ENCODE data around the gene TNFSF10.
A peak's percentile ranks its signal among the peaks of the same experiment; 100 is the strongest.

TNFSF10 gene

DNA sequence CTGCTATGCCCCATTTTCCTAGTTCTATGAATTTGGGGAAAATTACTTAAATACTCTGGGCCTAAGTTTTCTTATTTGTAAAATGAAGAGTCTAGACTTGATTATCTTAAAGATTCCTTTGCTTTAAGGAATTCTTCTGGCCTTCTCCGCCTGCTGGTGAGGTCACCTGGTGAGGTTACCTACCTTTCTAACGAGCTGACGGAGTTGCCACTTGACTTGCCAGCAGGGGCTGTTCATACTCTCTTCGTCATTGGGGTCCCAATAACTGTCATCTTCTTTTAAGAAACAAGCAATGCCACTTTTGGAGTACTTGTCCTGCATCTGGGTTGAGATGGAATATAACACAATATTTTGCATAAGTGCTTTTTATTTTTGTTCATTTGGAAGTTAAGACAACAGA lies 8.6 kb downstream of the TNFSF10 start:
- H3K27ac ChIP-seq = no peak overlapping the region
- intact Hi-C loops (cut with DNase I; ENCODE audit: low total_unique reads) = no loop called here
- H3K4me1 ChIP-seq = peaks cover 0 to 17% (median 8%) of the 10 kb centered on the region in 4 donors

DNA sequence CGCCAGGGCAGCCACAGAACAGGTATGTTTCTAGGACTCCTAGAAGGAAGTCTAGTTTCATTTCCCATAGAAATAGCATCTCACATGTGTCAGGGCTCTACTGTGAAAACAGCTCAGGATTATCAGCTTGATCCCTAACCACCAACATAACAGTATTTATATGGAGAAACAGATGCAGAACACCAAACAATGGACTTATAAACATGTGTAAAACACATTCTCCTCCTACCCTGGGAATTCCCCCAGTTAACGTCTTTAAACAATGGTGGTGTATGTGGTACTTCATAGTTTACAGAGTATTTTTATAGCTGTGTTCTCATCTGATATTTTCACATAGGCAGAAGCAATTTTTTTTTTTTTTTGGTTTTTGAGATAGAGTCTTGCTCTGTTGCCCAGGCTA lies 9.7 kb downstream of the TNFSF10 start:
- H3K36me3 ChIP-seq = peaks cover 0 to 37% (median 0%) of the 10 kb centered on the region in 3 donors
- H3K9me3 ChIP-seq = no peaks in the 10 kb centered on the region
- H3K4me1 ChIP-seq = peaks cover 0 to 15% (median 8%) of the 10 kb centered on the region in 4 donors
- H3K4me3 ChIP-seq = no peak overlapping the region
- no peak overlapping the region for H3K27ac ChIP-seq
- TF ChIP-seq, protein P1, sequence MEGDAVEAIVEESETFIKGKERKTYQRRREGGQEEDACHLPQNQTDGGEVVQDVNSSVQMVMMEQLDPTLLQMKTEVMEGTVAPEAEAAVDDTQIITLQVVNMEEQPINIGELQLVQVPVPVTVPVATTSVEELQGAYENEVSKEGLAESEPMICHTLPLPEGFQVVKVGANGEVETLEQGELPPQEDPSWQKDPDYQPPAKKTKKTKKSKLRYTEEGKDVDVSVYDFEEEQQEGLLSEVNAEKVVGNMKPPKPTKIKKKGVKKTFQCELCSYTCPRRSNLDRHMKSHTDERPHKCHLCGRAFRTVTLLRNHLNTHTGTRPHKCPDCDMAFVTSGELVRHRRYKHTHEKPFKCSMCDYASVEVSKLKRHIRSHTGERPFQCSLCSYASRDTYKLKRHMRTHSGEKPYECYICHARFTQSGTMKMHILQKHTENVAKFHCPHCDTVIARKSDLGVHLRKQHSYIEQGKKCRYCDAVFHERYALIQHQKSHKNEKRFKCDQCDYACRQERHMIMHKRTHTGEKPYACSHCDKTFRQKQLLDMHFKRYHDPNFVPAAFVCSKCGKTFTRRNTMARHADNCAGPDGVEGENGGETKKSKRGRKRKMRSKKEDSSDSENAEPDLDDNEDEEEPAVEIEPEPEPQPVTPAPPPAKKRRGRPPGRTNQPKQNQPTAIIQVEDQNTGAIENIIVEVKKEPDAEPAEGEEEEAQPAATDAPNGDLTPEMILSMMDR (IDR thresholded peaks at IDR 0.05) = no peak
- DNase-seq = no peak
- H3K27me3 ChIP-seq = no peaks in the 10 kb centered on the region
- intact Hi-C loops (cut with DNase I; ENCODE audit: low total_unique reads) = no loop called here

More for the DNA sequence above, 8.6 kb downstream of the TNFSF10 start:
- Histone ChIP-seq H3K27me3 (no peaks in the 10 kb centered on the region), H3K4me3 (no peak overlapping the region), H3K9me3 (no peaks in the 10 kb centered on the region), H3K36me3 (peaks cover 0 to 30% (median 0%) of the 10 kb centered on the region in 3 donors)
- TF ChIP-seq, protein P1 (IDR thresholded peaks at IDR 0.05) = no peak
- DNase-seq = no peak

DNA sequence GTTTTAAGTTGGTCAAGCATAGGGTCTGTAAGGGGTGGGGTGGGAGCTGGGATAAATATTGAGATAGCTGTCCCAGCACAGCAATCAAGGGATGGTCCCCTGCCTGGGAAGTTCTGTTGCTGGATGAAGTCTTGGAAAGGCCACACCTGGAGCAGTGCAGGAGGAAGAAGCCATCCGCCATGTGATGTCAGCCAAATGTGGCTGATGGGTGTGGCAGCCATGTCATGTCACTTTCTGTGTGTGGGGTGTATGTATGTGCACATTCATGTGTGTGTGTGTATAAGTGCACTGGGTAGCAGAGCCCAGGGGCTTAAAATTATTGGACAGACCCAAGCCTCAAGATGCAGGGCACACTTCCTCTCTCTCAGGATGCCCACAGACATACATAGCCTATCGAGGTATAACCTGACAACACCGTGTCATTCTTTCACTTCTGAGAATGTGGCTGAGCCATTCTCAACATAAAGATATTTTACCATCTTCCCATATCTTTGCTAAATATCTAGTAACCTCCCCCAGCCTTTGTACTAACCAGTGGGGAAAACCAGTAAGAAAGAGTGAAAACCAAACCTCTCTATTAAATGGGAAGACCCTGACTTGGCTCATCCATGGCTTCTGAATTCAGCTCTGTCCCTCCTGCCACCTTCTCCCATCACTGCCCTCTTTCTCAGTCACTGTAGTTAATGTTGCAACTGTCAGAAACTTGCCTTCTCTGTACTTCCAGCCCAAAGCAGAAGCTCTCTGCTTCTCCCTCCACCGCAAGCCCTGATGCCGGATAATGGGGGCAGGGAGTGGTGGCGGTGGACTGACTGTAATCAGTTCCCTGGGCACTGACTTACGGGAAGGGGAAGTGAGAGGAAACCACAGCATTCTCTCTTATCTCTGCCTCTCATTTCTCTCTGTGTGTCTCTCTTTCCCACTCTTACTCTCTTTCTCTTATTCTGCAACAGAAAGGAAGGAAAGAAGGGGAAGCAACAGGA lies 11.2 kb downstream of the TNFSF10 start:
- H3K27me3 ChIP-seq = no peaks in the 10 kb centered on the region
- peaks cover 0 to 7% (median 6%) of the 10 kb centered on the region in 4 donors for H3K4me1 ChIP-seq
- H3K4me3 ChIP-seq = no peak overlapping the region
- H3K36me3 ChIP-seq = peaks cover 0 to 49% (median 0%) of the 10 kb centered on the region in 3 donors
- peak; percentile 64 to 78 for DNase-seq
- H3K27ac ChIP-seq = no peak overlapping the region
- TF ChIP-seq, protein P1 (IDR thresholded peaks at IDR 0.05) = no peak
- intact Hi-C loops (cut with DNase I; ENCODE audit: low total_unique reads) = no loop called here
- no peaks in the 10 kb centered on the region for H3K9me3 ChIP-seq

DNA sequence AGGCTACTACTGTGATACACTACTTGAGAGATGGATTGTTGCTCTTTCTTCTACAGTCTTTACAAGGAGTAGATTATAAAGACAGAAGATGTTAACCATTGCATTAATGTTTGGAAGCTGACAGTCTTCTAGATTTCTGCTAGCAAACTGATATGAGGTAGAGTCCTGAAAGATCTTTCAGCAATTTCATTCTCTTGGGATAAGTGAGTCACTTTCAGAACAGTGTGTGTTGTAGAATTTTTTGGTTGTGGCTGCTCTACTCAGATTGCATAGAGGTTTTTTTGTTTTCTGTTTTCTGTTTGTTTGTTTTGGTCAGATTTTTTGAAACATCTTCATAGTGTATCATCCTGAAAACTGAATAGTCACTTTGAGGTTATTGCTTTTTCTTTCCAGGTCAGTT lies 17.1 kb downstream of the TNFSF10 start:
- H3K27me3 ChIP-seq = no peaks in the 10 kb centered on the region
- DNase-seq = no peak

DNA sequence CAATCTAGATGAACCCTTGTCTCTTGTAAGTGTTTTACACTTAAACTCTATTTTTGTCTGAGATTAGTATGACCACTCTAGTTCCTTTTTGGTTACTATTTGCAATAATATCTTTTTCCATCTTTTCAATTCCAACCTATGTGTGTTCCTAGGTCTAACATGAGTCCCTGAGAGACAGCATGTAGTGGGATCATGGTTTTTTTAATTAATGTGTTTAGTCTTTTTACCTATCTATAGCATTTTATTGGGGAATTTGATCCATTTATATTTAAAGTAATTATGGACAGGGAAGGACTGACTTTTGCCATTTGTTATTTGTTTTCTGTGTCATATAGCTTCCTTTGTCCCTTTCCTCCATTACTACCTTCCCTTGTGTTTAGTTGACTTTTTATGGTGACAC lies 21.7 kb downstream of the TNFSF10 start:
- Histone ChIP-seq H3K27ac (no peak overlapping the region), H3K4me1 (no peaks in the 10 kb centered on the region), H3K9me3 (peaks cover 0 to 7% (median 6%) of the 10 kb centered on the region in 3 donors), H3K4me3 (no peak overlapping the region), H3K36me3 (peaks cover 0 to 9% (median 0%) of the 10 kb centered on the region in 3 donors), H3K27me3 (no peaks in the 10 kb centered on the region)
- intact Hi-C loops (cut with DNase I; ENCODE audit: low total_unique reads) = no loop called here
- no peak for DNase-seq
- TF ChIP-seq, protein P1 (IDR thresholded peaks at IDR 0.05) = no peak

More for the DNA sequence above, 17.1 kb downstream of the TNFSF10 start:
- TF ChIP-seq, protein P1 (IDR thresholded peaks at IDR 0.05) = no peak
- intact Hi-C loops (cut with DNase I; ENCODE audit: low total_unique reads) = no loop called here
- Histone ChIP-seq H3K4me1 (no peaks in the 10 kb centered on the region), H3K4me3 (no peak overlapping the region), H3K27ac (no peak overlapping the region), H3K9me3 (peaks cover 0 to 6% (median 6%) of the 10 kb centered on the region in 3 donors), H3K36me3 (peaks cover 0 to 40% (median 0%) of the 10 kb centered on the region in 3 donors)

Data from tibial artery (tissue), 4 donors.